ENCODE results near the gene RNF145.

GRCh38 chr5:159133041-159133741 lies 76.2 kb downstream of the RNF145 start:
- TF ChIP-seq JUNB (CRISPR knock-in tag; IDR thresholded peaks at IDR 0.05; ENCODE audit: borderline replicate concordance) (no peak), SCMH1 (CRISPR knock-in tag; IDR thresholded peaks at IDR 0.05; ENCODE audit: borderline replicate concordance) (no peak), RNF2 (conservative IDR thresholded peaks at IDR 0.05; ENCODE audit: low read depth) (no peak), HMGXB4 (CRISPR knock-in tag; IDR thresholded peaks at IDR 0.05; ENCODE audit: borderline replicate concordance in 1 of 2, low read depth in 1 of 2) (no peak), EZH2 (conservative IDR thresholded peaks at IDR 0.05; ENCODE audit: low read depth, low read length) (no peak), EP300 (IDR thresholded peaks at IDR 0.05; ENCODE audit: low read depth in 2 of 2, low read length in 2 of 2) (no peak), EP300 (CRISPR knock-in tag; IDR thresholded peaks at IDR 0.05; ENCODE audit: borderline replicate concordance) (no peak), PBX3 (CRISPR knock-in tag; IDR thresholded peaks at IDR 0.05; ENCODE audit: borderline replicate concordance) (no peak), ARID2 (CRISPR knock-in tag; IDR thresholded peaks at IDR 0.05; ENCODE audit: borderline replicate concordance) (no peak), ZFP37 (CRISPR knock-in tag; IDR thresholded peaks at IDR 0.05; ENCODE audit: borderline replicate concordance) (no peak), IRX3 (CRISPR knock-in tag; IDR thresholded peaks at IDR 0.05; ENCODE audit: borderline replicate concordance, low read depth) (no peak), TBX2 (CRISPR knock-in tag; IDR thresholded peaks at IDR 0.05; ENCODE audit: borderline replicate concordance) (no peak)
- TF ChIP-seq, protein P1, sequence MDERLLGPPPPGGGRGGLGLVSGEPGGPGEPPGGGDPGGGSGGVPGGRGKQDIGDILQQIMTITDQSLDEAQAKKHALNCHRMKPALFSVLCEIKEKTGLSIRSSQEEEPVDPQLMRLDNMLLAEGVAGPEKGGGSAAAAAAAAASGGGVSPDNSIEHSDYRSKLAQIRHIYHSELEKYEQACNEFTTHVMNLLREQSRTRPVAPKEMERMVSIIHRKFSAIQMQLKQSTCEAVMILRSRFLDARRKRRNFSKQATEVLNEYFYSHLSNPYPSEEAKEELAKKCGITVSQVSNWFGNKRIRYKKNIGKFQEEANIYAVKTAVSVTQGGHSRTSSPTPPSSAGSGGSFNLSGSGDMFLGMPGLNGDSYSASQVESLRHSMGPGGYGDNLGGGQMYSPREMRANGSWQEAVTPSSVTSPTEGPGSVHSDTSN (CRISPR knock-in tag; IDR thresholded peaks at IDR 0.05), result no peak
- TF ChIP-seq, protein P2, sequence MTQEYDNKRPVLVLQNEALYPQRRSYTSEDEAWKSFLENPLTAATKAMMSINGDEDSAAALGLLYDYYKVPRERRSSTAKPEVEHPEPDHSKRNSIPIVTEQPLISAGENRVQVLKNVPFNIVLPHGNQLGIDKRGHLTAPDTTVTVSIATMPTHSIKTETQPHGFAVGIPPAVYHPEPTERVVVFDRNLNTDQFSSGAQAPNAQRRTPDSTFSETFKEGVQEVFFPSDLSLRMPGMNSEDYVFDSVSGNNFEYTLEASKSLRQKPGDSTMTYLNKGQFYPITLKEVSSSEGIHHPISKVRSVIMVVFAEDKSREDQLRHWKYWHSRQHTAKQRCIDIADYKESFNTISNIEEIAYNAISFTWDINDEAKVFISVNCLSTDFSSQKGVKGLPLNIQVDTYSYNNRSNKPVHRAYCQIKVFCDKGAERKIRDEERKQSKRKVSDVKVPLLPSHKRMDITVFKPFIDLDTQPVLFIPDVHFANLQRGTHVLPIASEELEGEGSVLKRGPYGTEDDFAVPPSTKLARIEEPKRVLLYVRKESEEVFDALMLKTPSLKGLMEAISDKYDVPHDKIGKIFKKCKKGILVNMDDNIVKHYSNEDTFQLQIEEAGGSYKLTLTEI (CRISPR knock-in tag; conservative IDR thresholded peaks at IDR 0.05), result no peak
- TF ChIP-seq, protein P3, sequence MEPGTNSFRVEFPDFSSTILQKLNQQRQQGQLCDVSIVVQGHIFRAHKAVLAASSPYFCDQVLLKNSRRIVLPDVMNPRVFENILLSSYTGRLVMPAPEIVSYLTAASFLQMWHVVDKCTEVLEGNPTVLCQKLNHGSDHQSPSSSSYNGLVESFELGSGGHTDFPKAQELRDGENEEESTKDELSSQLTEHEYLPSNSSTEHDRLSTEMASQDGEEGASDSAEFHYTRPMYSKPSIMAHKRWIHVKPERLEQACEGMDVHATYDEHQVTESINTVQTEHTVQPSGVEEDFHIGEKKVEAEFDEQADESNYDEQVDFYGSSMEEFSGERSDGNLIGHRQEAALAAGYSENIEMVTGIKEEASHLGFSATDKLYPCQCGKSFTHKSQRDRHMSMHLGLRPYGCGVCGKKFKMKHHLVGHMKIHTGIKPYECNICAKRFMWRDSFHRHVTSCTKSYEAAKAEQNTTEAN (CRISPR knock-in tag; conservative IDR thresholded peaks at IDR 0.05), result no peak

Data from HepG2 (cell line).